ENCODE measurements around the gene SCUBE3.
A peak's percentile ranks its signal among the peaks of the same experiment; 100 is the strongest.

Gene SCUBE3

GRCh38 chr6:35242906-35243305 lies 29.1 kb downstream of the SCUBE3 start:
- no peak for DNase-seq

GRCh38 chr6:35243386-35243958 lies 29.7 kb downstream of the SCUBE3 start:
- DNase-seq: no peak

- no peak for DNase-seq
These were observed 30.8 kb downstream of the SCUBE3 start for GRCh38 chr6:35244551-35244950.

GRCh38 chr6:35247642-35248231 lies 34.0 kb downstream of the SCUBE3 start:
- no peak for DNase-seq

- DNase-seq: no peak
These were observed 34.5 kb downstream of the SCUBE3 start for GRCh38 chr6:35248300-35248699.

GRCh38 chr6:35248965-35249364 lies 35.2 kb downstream of the SCUBE3 start:
- DNase-seq: no peak

- no peak for DNase-seq
These were observed 38.2 kb downstream of the SCUBE3 start for GRCh38 chr6:35251949-35252348.

GRCh38 chr6:35253249-35253648 lies 39.5 kb downstream of the SCUBE3 start:
- DNase-seq: no peak

GRCh38 chr6:35258336-35258735 lies 44.6 kb downstream of the SCUBE3 start:
- no peak for DNase-seq

GRCh38 chr6:35258858-35259193 lies 45.1 kb downstream of the SCUBE3 start:
- no peak for DNase-seq

GRCh38 chr6:35259194-35259947 lies 45.6 kb downstream of the SCUBE3 start, which contains the start of gene ZNF76:
Gene ZNF76, plus strand, starts transcription at chr6:35259735. Its CDS starts 21,417 bp downstream, at chr6:35281152.
- peak; percentile 99 for DNase-seq

GRCh38 chr6:35259948-35260590 lies 46.3 kb downstream of the SCUBE3 start:
- DNase-seq: no peak

- peak; percentile 41 for DNase-seq
These were observed 47.1 kb downstream of the SCUBE3 start for GRCh38 chr6:35260591-35261570.

GRCh38 chr6:35262596-35262995 lies 48.8 kb downstream of the SCUBE3 start:
- DNase-seq: no peak

- no peak for DNase-seq
These were observed 51.0 kb downstream of the SCUBE3 start for GRCh38 chr6:35264550-35265274.

- peak; percentile 34 for DNase-seq
These were observed 51.8 kb downstream of the SCUBE3 start for GRCh38 chr6:35265523-35265922.

- DNase-seq: no peak
These were observed 53.7 kb downstream of the SCUBE3 start for GRCh38 chr6:35267446-35267845.

GRCh38 chr6:35267897-35268296 lies 54.1 kb downstream of the SCUBE3 start:
- no peak for DNase-seq

- DNase-seq: no peak
These were observed 58.2 kb downstream of the SCUBE3 start for GRCh38 chr6:35272005-35272404.

- no peak for DNase-seq
These were observed 60.2 kb downstream of the SCUBE3 start for GRCh38 chr6:35273822-35274559.

- DNase-seq: no peak
These were observed 62.0 kb downstream of the SCUBE3 start for GRCh38 chr6:35275744-35276260.
